T47D (cell line): Measurements from ENCODE around the gene ENOX1.

Experiments
- DNase-seq, 2 experiments: peaks; one replicate each; pipeline versions ENCODE4 v3.0.0 to v3.0.0-alpha.2; 2011 to 2012; ENCODE audit warnings: low read depth in 1 of 2, low spot score in 1 of 2
- JUND ChIP-seq: IDR thresholded peaks from 2 replicates; pipeline ENCODE4 v1.6.1; 2012; ENCODE audit warnings: low read depth
- in situ Hi-C: cut with HindIII; loops from 2 replicates; pipeline ENCODE4 v1.10.0; 2016; ENCODE audit warnings: low sequenced_read_pairs, low pct_unique_long_range_greater_than_20kb

ENOX1 gene

GRCh38 chr13:43232144-43232872 lies 554.5 kb downstream of the ENOX1 start:
- DNase-seq, result no peak
- in situ Hi-C loops, result no loop called here
- TF ChIP-seq JUND, result no peak

- DNase-seq, result no peak
- in situ Hi-C loops, result no loop called here
- TF ChIP-seq JUND, result no peak
Measured at GRCh38 chr13:43230989-43231388, 555.8 kb downstream of the ENOX1 start.

DNA sequence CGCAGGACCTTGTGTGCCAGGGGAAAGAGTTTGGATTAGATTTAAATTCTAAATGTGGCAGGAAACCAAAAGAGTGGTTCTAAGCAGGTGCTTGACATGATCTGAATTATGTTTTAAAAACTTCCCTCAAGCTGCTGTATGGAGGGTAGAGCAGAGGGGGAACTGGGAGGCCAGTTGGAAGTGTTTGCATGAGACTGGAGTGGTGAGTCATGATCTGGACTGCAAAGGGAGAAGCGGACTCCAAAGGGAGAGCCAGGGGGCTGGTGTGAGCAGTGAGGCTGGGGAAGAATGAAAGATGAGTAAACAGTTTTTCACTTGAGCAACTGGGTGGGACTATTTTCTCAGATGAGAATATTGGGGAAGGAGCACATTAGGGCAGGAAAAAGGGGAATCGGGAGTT lies 557.3 kb downstream of the ENOX1 start:
- in situ Hi-C loops, result no loop called here
- no peak for DNase-seq
- no peak for TF ChIP-seq JUND

DNA sequence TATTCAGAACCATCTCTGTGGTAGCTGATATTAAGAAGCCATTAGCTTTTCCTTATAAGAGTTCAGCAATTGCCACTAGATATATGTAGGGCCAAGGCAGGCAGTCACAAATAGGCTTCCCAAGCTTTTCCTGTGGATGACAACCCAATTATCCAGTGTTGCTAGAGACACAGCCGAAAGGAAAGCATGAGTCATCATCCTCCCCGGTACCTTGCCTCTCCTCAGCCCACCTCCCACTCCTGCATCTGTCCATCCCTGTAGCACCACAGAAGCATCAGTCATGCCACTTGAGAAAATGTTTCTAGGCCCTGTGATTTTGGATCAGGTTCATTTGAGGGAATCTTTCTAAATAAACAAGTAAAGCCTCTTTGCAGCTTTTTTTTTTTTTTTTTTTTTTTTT lies 559.1 kb downstream of the ENOX1 start:
- no peak for DNase-seq
- no peak for TF ChIP-seq JUND
- in situ Hi-C loops, result no loop called here

DNA sequence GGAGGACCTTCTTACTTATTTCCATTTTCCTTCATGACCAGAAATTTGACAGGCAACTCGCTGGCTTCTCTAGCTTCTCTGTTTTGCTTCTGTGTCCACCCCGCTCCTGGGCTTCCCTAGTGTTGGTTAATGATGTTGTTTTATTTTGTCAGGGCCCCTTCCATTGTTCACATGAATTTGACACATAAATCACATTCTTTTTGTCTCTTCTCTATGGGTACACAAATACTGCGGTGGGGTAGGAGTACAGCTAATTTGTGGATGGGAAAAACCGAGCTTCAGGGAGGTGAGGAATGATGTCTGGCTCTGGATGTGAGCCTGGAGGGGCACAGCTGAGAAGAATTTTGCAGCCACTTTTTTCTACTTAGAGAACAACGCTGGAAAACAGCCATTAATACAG lies 563.6 kb downstream of the ENOX1 start:
- TF ChIP-seq JUND, result no peak
- DNase-seq, result no peak
- in situ Hi-C loops, result no loop called here

DNA sequence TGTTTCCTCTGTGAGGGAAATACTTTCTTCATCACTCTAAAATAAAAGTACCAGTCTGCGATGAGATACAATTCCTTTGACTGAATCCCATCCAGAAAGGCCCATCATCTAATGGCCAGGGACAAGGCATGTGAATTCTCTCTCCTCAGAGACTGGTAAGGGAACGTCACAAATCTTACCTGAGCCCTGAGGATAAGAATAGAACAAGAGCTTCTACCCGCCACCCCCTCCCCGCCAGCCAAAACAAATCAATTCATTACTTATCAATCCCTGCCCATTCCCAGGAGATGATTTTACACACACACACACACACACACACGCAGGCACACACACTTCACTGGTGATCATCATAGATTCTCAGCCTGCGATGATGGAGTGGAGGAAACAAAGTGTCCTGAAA lies 564.7 kb downstream of the ENOX1 start:
- no peak for TF ChIP-seq JUND

DNA sequence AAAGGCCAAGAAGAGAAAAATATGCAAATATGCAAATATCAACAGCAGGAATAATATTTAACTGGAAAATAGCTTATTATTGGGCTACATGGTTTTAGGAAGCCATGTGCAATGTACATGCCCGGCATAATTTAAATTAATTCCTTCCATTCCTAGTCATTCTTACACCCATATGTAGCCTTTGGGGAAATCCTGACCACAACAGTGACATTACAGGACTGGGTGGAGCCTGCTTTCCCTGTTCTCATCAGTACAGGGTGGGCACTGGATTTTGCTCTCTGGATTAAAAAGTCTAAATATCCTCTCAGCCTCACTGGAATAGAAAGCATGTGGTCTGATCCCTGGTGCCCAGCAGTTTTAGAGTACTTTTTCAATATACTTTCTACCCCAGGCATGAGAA lies 565.2 kb downstream of the ENOX1 start:
- no peak for DNase-seq
- in situ Hi-C loops, result no loop called here
- TF ChIP-seq JUND, result no peak

More for the DNA sequence above, 564.7 kb downstream of the ENOX1 start:
- no peak for DNase-seq
- in situ Hi-C loops, result no loop called here

- in situ Hi-C loops, result no loop called here
- no peak for DNase-seq
- TF ChIP-seq JUND, result no peak
Measured at GRCh38 chr13:43220873-43221595, 565.7 kb downstream of the ENOX1 start.

- no peak for TF ChIP-seq JUND
- DNase-seq, result no peak
- in situ Hi-C loops, result no loop called here
Measured at GRCh38 chr13:43214124-43214523, 572.6 kb downstream of the ENOX1 start.

- TF ChIP-seq JUND, result no peak
- no peak for DNase-seq
- in situ Hi-C loops, result no loop called here
Measured at GRCh38 chr13:43206838-43207237, 579.9 kb downstream of the ENOX1 start.

DNA sequence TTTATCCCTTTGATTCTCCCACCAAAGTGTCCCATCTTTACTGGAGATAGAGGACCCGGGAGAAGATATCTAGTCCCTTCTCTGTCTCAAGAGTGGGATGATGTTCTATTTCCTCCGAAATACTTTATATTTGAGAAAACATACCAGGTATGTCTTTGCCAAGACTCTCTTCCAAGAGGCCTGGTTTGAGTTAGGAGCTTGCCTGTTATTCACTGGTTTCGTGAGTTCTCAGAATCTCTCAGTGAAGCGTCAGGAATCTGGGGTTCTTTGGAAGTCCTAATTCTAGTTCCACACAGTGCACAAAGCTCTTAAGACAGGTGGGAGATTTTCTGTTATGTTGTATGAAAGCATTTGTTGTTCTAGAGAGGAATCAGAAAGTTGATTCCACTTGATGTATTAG lies 581.4 kb downstream of the ENOX1 start:
- in situ Hi-C loops, result no loop called here
- TF ChIP-seq JUND, result no peak
- no peak for DNase-seq

DNA sequence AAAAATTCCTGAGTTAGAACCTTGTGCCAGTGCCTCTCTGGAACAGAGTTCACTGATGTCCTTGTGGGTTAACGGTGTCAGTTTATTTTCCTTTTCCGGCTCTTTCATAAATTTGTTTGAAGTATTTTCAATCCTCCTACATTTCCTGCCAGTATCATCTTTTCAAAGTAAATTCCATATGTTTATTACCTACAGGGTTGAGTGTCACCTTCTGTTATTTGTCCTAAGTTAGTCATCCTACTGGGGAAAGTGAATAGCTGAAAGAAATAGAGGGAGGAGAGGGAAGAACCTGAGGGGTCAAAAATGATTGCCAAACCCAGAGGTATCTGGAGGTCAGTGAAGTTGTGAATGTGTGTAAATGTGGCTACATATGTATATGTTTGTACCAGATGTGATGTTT lies 582.2 kb downstream of the ENOX1 start:
- no peak for DNase-seq
- in situ Hi-C loops, result no loop called here
- TF ChIP-seq JUND, result no peak

- no peak for DNase-seq
- no peak for TF ChIP-seq JUND
- in situ Hi-C loops, result no loop called here
Measured at GRCh38 chr13:43203781-43204180, 583.0 kb downstream of the ENOX1 start.

GRCh38 chr13:43200736-43201135 lies 586.0 kb downstream of the ENOX1 start:
- in situ Hi-C loops, result no loop called here
- no peak for DNase-seq
- no peak for TF ChIP-seq JUND
